ENCODE data around the gene GOLT1B.

DNA sequence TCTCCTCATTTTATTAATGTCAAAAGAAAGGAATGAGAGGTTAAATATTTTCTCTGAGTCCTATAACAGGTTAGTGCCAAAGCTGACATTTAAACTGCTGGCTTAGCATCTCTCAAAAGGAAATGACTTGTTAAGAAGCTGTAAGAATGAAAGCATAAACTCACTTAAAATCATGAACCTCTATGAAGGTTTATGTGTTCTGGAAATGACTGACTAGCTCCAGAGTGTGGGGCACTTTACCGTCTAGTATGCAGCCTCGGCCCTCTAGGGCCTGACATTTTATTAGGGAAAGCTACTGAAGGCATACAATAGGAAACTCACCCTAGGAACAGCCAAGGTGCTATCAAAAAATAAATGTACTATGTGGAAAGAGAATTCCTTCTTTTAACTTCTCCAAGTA, 59.6 kb downstream of the GOLT1B start:
- TF ChIP-seq, protein P1, sequence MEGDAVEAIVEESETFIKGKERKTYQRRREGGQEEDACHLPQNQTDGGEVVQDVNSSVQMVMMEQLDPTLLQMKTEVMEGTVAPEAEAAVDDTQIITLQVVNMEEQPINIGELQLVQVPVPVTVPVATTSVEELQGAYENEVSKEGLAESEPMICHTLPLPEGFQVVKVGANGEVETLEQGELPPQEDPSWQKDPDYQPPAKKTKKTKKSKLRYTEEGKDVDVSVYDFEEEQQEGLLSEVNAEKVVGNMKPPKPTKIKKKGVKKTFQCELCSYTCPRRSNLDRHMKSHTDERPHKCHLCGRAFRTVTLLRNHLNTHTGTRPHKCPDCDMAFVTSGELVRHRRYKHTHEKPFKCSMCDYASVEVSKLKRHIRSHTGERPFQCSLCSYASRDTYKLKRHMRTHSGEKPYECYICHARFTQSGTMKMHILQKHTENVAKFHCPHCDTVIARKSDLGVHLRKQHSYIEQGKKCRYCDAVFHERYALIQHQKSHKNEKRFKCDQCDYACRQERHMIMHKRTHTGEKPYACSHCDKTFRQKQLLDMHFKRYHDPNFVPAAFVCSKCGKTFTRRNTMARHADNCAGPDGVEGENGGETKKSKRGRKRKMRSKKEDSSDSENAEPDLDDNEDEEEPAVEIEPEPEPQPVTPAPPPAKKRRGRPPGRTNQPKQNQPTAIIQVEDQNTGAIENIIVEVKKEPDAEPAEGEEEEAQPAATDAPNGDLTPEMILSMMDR (IDR thresholded peaks at IDR 0.05) = peak in 1 of 4 donors; percentile 9
- no peak for TF ChIP-seq POLR2A (IDR thresholded peaks at IDR 0.05)

Data from right lobe of liver (tissue), 4 donors.